SK-N-SH (cell line): ENCODE measurements around the gene ZCCHC14. TPM values are rescaled to one million over a fixed set of nuclear protein-coding genes. Genes with fewer than 3 reads are reported as not detected.
"Not testable (repeated sequence)": the region's sequence is repeated elsewhere in the genome, so short reads cannot be mapped to it uniquely, and the experiment has no call there.

ENCODE experiments used
- CTCF ChIA-PET: fragments of 300-600, 350-600 bp; formaldehyde crosslinking; extraction: SDS; loops from one replicate; lab custom pipeline; 2021; lab: Yijun Ruan, JAX
- POLR2A ChIA-PET: fragments of 350-600 bp; sonication (Branson Sonifier 250); formaldehyde crosslinking; extraction: SDS; loops from one replicate; lab custom pipeline; 2020; ENCODE audit warnings: antibody characterized with exemption, inconsistent platforms; lab: Yijun Ruan, JAX
- DNase-seq: peaks from one replicate; pipeline ENCODE4 v3.0.0; 2012
- H2AFZ ChIP-seq: fragments of 200-600 bp; sonication (generic); 2 replicates; pipeline ENCODE4 v1.8.1; 2016; ENCODE audit warnings: antibody characterized with exemption, mild to moderate bottlenecking, low read depth
- H3F3A ChIP-seq: fragments of 200-600 bp; sonication (generic); replicated peaks from 2 replicates; pipeline ENCODE3; 2016; ENCODE audit warnings: antibody characterized with exemption, mild to moderate bottlenecking; ENCODE audit not compliant: insufficient read depth
- H3K27ac ChIP-seq, 2 experiments: fragments of 200-500 bp in 1 of 2; fragments of 200-600 bp in 1 of 2; sonication (Bioruptor generic) in 1 of 2; sonication (generic), shearing (Covaris generic) in 1 of 2; 2 replicates each; pipeline versions ENCODE4 v1.5.1 to v1.6.1; 2014 to 2016; ENCODE audit warnings: low read depth in 2 of 2, inconsistent platforms in 1 of 2, low read length in 1 of 2, mild to moderate bottlenecking in 1 of 2, mixed read lengths in 1 of 2
- H3K27me3 ChIP-seq: fragments of 200-600 bp; sonication (generic), shearing (Covaris generic); 2 replicates; pipeline ENCODE4 v1.6.1; 2016; ENCODE audit warnings: mixed run types; ENCODE audit not compliant: insufficient read depth
- H3K36me3 ChIP-seq, 2 experiments: fragments of 200-500 bp in 1 of 2; fragments of 200-600 bp in 1 of 2; sonication (Bioruptor generic) in 1 of 2; sonication (generic) in 1 of 2; replicated peaks in 1 of 2; 2 replicates each; pipeline versions ENCODE3 to v1.5.1; 2014 to 2016; ENCODE audit warnings: low read length in 1 of 2, mild to moderate bottlenecking in 1 of 2; ENCODE audit not compliant: insufficient read depth in 2 of 2, control insufficient read depth in 1 of 2
- H3K4me1 ChIP-seq, 2 experiments: fragments of 200-500 bp in 1 of 2; fragments of 200-600 bp in 1 of 2; sonication (Bioruptor generic) in 1 of 2; sonication (generic), shearing (Covaris generic) in 1 of 2; 2 replicates each; pipeline versions ENCODE4 v1.5.1 to v1.6.1; 2014 to 2016; ENCODE audit warnings: low read depth in 1 of 2, low read length in 1 of 2, mixed run types in 1 of 2; ENCODE audit not compliant: insufficient read depth in 2 of 2, control insufficient read depth in 1 of 2
- H3K4me2 ChIP-seq: fragments of 200-600 bp; sonication (generic), shearing (Covaris generic); 2 replicates; pipeline ENCODE4 v1.6.1; 2017; ENCODE audit warnings: mixed run types
- H3K4me3 ChIP-seq, 2 experiments: fragments of 200-500 bp in 1 of 2; fragments of 200-600 bp in 1 of 2; sonication (Bioruptor generic) in 1 of 2; sonication (generic), shearing (Covaris generic) in 1 of 2; 2 replicates each; pipeline versions ENCODE4 v1.5.1 to v1.8.1; 2014 to 2016; ENCODE audit warnings: low read depth in 2 of 2, inconsistent platforms in 1 of 2, low read length in 1 of 2, mild to moderate bottlenecking in 1 of 2, mixed read lengths in 1 of 2, moderate library complexity in 1 of 2
- H3K79me2 ChIP-seq: fragments of 200-600 bp; sonication (generic); 2 replicates; pipeline ENCODE4 v1.8.1; 2017; ENCODE audit warnings: mild to moderate bottlenecking; ENCODE audit not compliant: insufficient read depth
- H3K9ac ChIP-seq: fragments of 200-600 bp; sonication (generic); 2 replicates; pipeline ENCODE4 v1.6.1; 2017; ENCODE audit warnings: mixed run types
- H3K9me2 ChIP-seq: fragments of 200-600 bp; sonication (generic); 2 replicates; pipeline ENCODE4 v1.6.1; 2017; ENCODE audit warnings: mixed run types
- H3K9me3 ChIP-seq: fragments of 200-600 bp; sonication (generic); 2 replicates; pipeline ENCODE4 v1.6.1; 2017; ENCODE audit warnings: mixed run types, mild to moderate bottlenecking, moderate library complexity
- H4K20me1 ChIP-seq: fragments of 200-600 bp; sonication (generic); 2 replicates; pipeline ENCODE4 v1.6.1; 2017; ENCODE audit warnings: mild to moderate bottlenecking, mixed run types; ENCODE audit not compliant: insufficient read depth
- ELF1 ChIP-seq: IDR thresholded peaks from 2 replicates; pipeline ENCODE4 v1.4.0; 2012
- FOXJ3 ChIP-seq: sonication (generic); formaldehyde crosslinking; IDR thresholded peaks from 2 replicates; pipeline ENCODE4 v1.5.1; 2020; ENCODE audit warnings: mild to moderate bottlenecking, missing genetic modification reagents
- GABPA ChIP-seq: IDR thresholded peaks from 2 replicates; pipeline ENCODE4 v1.4.0; 2012; ENCODE audit warnings: low read depth, mild to moderate bottlenecking
- GATA2 ChIP-seq: sonication (generic); formaldehyde crosslinking; IDR thresholded peaks from 2 replicates; pipeline ENCODE4 v1.5.0; 2020; ENCODE audit warnings: mild to moderate bottlenecking, missing genetic modification reagents
- NFIC ChIP-seq: IDR thresholded peaks from 2 replicates; pipeline ENCODE4 v1.4.0; 2012; ENCODE audit warnings: borderline replicate concordance
- NRF1 ChIP-seq: IDR thresholded peaks from 2 replicates; pipeline ENCODE4 v1.6.1; 2012; ENCODE audit warnings: low read depth, mild to moderate bottlenecking, low read length
- RAD21 ChIP-seq: IDR thresholded peaks from 2 replicates; pipeline ENCODE4 v1.6.1; 2012; ENCODE audit warnings: mild to moderate bottlenecking, low read length
- RFX5 ChIP-seq: IDR thresholded peaks from 2 replicates; pipeline ENCODE4 v1.6.1; 2012; ENCODE audit warnings: mild to moderate bottlenecking, improper control_type of control experiment, low read length
- RXRA ChIP-seq: IDR thresholded peaks from 2 replicates; pipeline ENCODE4 v1.4.0; 2012; ENCODE audit warnings: low read depth, mild to moderate bottlenecking, borderline replicate concordance
- USF1 ChIP-seq: IDR thresholded peaks from 2 replicates; pipeline ENCODE4 v1.4.0; 2012; ENCODE audit warnings: low read depth, borderline replicate concordance
- WGBS: methylation state at CpG from one replicate; pipeline ENCODE4 v1.1.6; 2017; ENCODE audit warnings: low lambda C conversion rate; 5-methylcytosine and 5-hydroxymethylcytosine counted together
- polyA plus RNA-seq, 3 experiments: library from polyadenylated mRNA; depleted of rRNA; stranded (reverse); fragments of >200 nt; gene quantifications; 2 replicates each; pipeline ENCODE4 v1.2.3, GENCODE V29; 2012

Gene ZCCHC14
- polyA plus RNA-seq, 1 of the 3 experiments (the other 2 are of a cell fraction), result 5.7 TPM

GRCh38 chr16:87524407-87524806 lies 31.6 kb upstream of the ZCCHC14 start:
- H3K4me2 ChIP-seq, result no peak overlapping the region
- no peak overlapping the region for H3K9ac ChIP-seq
- no peak overlapping the region for H2AFZ ChIP-seq
- CTCF ChIA-PET, result no interaction called here
- no peaks in the 10 kb centered on the region for H4K20me1 ChIP-seq
- no peaks in the 10 kb centered on the region for H3K79me2 ChIP-seq
- H3K9me2 ChIP-seq, result no peaks in the 10 kb centered on the region
- no peaks in the 10 kb centered on the region for H3K9me3 ChIP-seq
- H3K36me3 ChIP-seq, result no peaks in the 10 kb centered on the region
- WGBS, result 45% methylated on average over 4 of the region's 4 CpGs
- peaks cover 0 to under 1% of the 10 kb centered on the region in 2 experiments; a peak in 1 of 4 replicates for H3K4me1 ChIP-seq
- no peaks in the 10 kb centered on the region for H3K27me3 ChIP-seq
- POLR2A ChIA-PET, result no interaction called here
- H3K4me3 ChIP-seq, result no peak overlapping the region
- TF ChIP-seq USF1, result no peak
- no peak for TF ChIP-seq NRF1
- TF ChIP-seq ELF1, result no peak
- no peak for TF ChIP-seq FOXJ3 (CRISPR knock-in tag)
- no peak for TF ChIP-seq GATA2 (CRISPR knock-in tag)
- TF ChIP-seq RAD21, result no peak
- TF ChIP-seq GABPA, result no peak
- no peak for TF ChIP-seq RXRA
- TF ChIP-seq RFX5, result no peak
- no peak for TF ChIP-seq NFIC
- TF ChIP-seq, all 33 proteins: peak for 0
- no peak for DNase-seq
- Histone ChIP-seq H3K27ac (no peak overlapping the region), H3F3A (no peaks in the 10 kb centered on the region)

- H3F3A ChIP-seq, H4K20me1 ChIP-seq, H3K36me3 ChIP-seq, H2AFZ ChIP-seq, H3K9ac ChIP-seq, H3K79me2 ChIP-seq, H3K9me3 ChIP-seq, H3K4me2 ChIP-seq, H3K9me2 ChIP-seq, H3K4me1 ChIP-seq, CTCF ChIA-PET, DNase-seq, H3K4me3 ChIP-seq, H3K27ac ChIP-seq, POLR2A ChIA-PET, H3K27me3 ChIP-seq: not testable (repeated sequence)
- WGBS, result 54% methylated on average over 6 of the region's 6 CpGs
These were observed 30.8 kb upstream of the ZCCHC14 start for GRCh38 chr16:87523605-87524004.

- H3F3A ChIP-seq, H4K20me1 ChIP-seq, H3K9me2 ChIP-seq, H3K9me3 ChIP-seq, POLR2A ChIA-PET, DNase-seq, H3K4me3 ChIP-seq, H3K36me3 ChIP-seq, H2AFZ ChIP-seq, H3K9ac ChIP-seq, H3K79me2 ChIP-seq, H3K27me3 ChIP-seq, H3K4me2 ChIP-seq, H3K27ac ChIP-seq: not testable (repeated sequence)
- peaks cover 3 to 14% of the 10 kb centered on the region in 2 experiments; a peak in 2 of 4 replicates for H3K4me1 ChIP-seq
- CTCF ChIA-PET, result interaction anchor here (1.3 kb wide), 1 partner anchor 29 kb away, joined by 3 read pairs; no protein-coding TSS in a partner anchor
- WGBS, result 64% methylated on average over 7 of the region's 7 CpGs
These were observed 28.9 kb upstream of the ZCCHC14 start for GRCh38 chr16:87521764-87522163.

GRCh38 chr16:87519170-87519569 lies 26.3 kb upstream of the ZCCHC14 start:
- POLR2A ChIA-PET, H3K9me3 ChIP-seq, H2AFZ ChIP-seq, H3K9me2 ChIP-seq, H3K36me3 ChIP-seq, H3K9ac ChIP-seq, H3K4me2 ChIP-seq, H3K27me3 ChIP-seq, DNase-seq, CTCF ChIA-PET, H3K4me3 ChIP-seq, H4K20me1 ChIP-seq, H3K79me2 ChIP-seq, H3F3A ChIP-seq: not testable (repeated sequence)
- 43% methylated on average over 3 of the region's 4 CpGs for WGBS
- Histone ChIP-seq H3K4me1 (peaks cover 3 to 14% of the 10 kb centered on the region in 2 experiments; a peak in 2 of 4 replicates), H3K27ac (peak overlapping the region in 1 of 2 experiments; percentile 5; a peak in 1 of 4 replicates)
